PC-9 (cell line): ENCODE data around the gene RBMS3. TPM values are rescaled to one million over a fixed set of nuclear protein-coding genes. Genes with fewer than 3 reads are reported as not detected.

ENCODE experiments used
- BruUV-seq: library from RNA; stranded (reverse); fragments of 400-500 nt; replicated peaks from 2 replicates; lab custom pipeline; 2021; lab: Mats Ljungman, UMichigan
- CTCF ChIA-PET: fragments of 300-600 bp; sonication (Branson Sonifier 250); formaldehyde crosslinking; loops from one replicate; lab custom pipeline; 2022; ENCODE audit warnings: antibody characterized with exemption; lab: Charles Lee
- POLR2A ChIA-PET: fragments of 300-600 bp; sonication (Branson Sonifier 250); formaldehyde crosslinking; loops from one replicate; lab custom pipeline; 2022; ENCODE audit warnings: antibody characterized with exemption; ENCODE audit not compliant: unreplicated experiment; lab: Charles Lee
- DNase-seq, 2 experiments: peaks; one replicate each; pipeline versions ENCODE4 v3.0.0 to v3.0.0-alpha.2; 2015 to 2022; ENCODE audit warnings: mixed read lengths in 1 of 2
- H2AFZ ChIP-seq: fragments of 200-600 bp; sonication (generic); 2 replicates; pipeline ENCODE4 v1.8.1; 2017; ENCODE audit warnings: antibody characterized with exemption
- H3F3A ChIP-seq: fragments of 200-600 bp; sonication (generic); 2 replicates; pipeline ENCODE4 v1.8.1; 2017; ENCODE audit warnings: antibody characterized with exemption, mild to moderate bottlenecking, low read depth; ENCODE audit not compliant: insufficient read depth
- H3K27ac ChIP-seq: fragments of 200-600 bp; sonication (generic); 2 replicates; pipeline ENCODE4 v1.6.1; 2016; ENCODE audit warnings: mixed run types
- H3K27me3 ChIP-seq: fragments of 200-600 bp; sonication (generic); 2 replicates; pipeline ENCODE4 v1.6.1; 2016; ENCODE audit warnings: low read depth, mixed run types; ENCODE audit not compliant: insufficient read depth
- H3K36me3 ChIP-seq: fragments of 200-600 bp; sonication (generic); 2 replicates; pipeline ENCODE4 v1.6.1; 2016; ENCODE audit warnings: low read depth, mixed run types
- H3K4me1 ChIP-seq: fragments of 200-600 bp; sonication (generic); replicated peaks from 2 replicates; pipeline ENCODE4 v1.6.1; 2016; ENCODE audit warnings: mixed run types; ENCODE audit not compliant: insufficient read depth
- H3K4me2 ChIP-seq: fragments of 200-600 bp; sonication (generic); 2 replicates; pipeline ENCODE4 v1.6.1; 2017; ENCODE audit warnings: mixed run types
- H3K4me3 ChIP-seq: fragments of 200-600 bp; sonication (generic); 2 replicates; pipeline ENCODE4 v1.6.1; 2016; ENCODE audit warnings: mixed run types
- H3K79me2 ChIP-seq: fragments of 200-600 bp; sonication (generic); 2 replicates; pipeline ENCODE4 v1.6.1; 2017; ENCODE audit warnings: low read depth, mixed run types
- H3K9me2 ChIP-seq: fragments of 200-600 bp; sonication (generic); 2 replicates; pipeline ENCODE4 v1.8.1; 2017; ENCODE audit warnings: mild to moderate bottlenecking; ENCODE audit not compliant: insufficient read depth
- H3K9me3 ChIP-seq: fragments of 200-600 bp; sonication (generic); 2 replicates; pipeline ENCODE4 v1.8.1; 2016; ENCODE audit warnings: low read depth; ENCODE audit not compliant: insufficient read depth
- H4K20me1 ChIP-seq: fragments of 200-600 bp; sonication (generic); 2 replicates; pipeline ENCODE4 v1.8.1; 2017; ENCODE audit not compliant: insufficient read depth
- CTCF ChIP-seq: fragments of 200-600 bp; sonication (generic); conservative IDR thresholded peaks from 2 replicates; pipeline ENCODE4 v1.6.1; 2017; ENCODE audit warnings: mixed run types, antibody characterized with exemption, mild to moderate bottlenecking, moderate library complexity
- EZH2 ChIP-seq: fragments of 200-600 bp; sonication (generic); IDR thresholded peaks from 2 replicates; pipeline ENCODE4 v1.8.0; 2017; ENCODE audit warnings: antibody characterized with exemption, low read depth
- intact Hi-C: fragments of 100-400 bp; cut with micrococcal nuclease; formaldehyde crosslinking; loops from one replicate; pipeline ENCODE4 v1.10.0; 2022; ENCODE audit not compliant: unreplicated experiment
- total RNA-seq: library from RNA; stranded (reverse); gene quantifications from 2 replicates; pipeline ENCODE4 v1.2.3, GENCODE V29; 2021

The RBMS3 gene
- total RNA-seq, 1 experiment from 2014 or later, result 3.5 TPM

GRCh38 chr3:29414468-29415224 lies 133.8 kb downstream of the RBMS3 start:
- Histone ChIP-seq H3K9me2 (no peaks in the 10 kb centered on the region), H3K27me3 (no peaks in the 10 kb centered on the region), H3K79me2 (no peaks in the 10 kb centered on the region), H3F3A (no peaks in the 10 kb centered on the region), H3K36me3 (no peaks in the 10 kb centered on the region), H2AFZ (no peak overlapping the region), H3K4me3 (no peak overlapping the region), H3K4me2 (no peak overlapping the region), H3K4me1 (no peaks in the 10 kb centered on the region), H3K27ac (no peak overlapping the region), H4K20me1 (no peaks in the 10 kb centered on the region), H3K9me3 (no peaks in the 10 kb centered on the region)
- TF ChIP-seq EZH2 (no peak), CTCF (no peak)
- CTCF ChIA-PET, result no interaction called here
- no peak for DNase-seq
- BruUV-seq, result no TSS peak
- intact Hi-C loops, result no loop called here
- POLR2A ChIA-PET, result no interaction called here

- Histone ChIP-seq H3K4me2 (no peak overlapping the region), H3K9me2 (no peaks in the 10 kb centered on the region), H3F3A (no peaks in the 10 kb centered on the region), H3K36me3 (no peaks in the 10 kb centered on the region), H3K9me3 (no peaks in the 10 kb centered on the region), H4K20me1 (no peaks in the 10 kb centered on the region), H3K4me3 (no peak overlapping the region), H3K27ac (no peak overlapping the region), H3K79me2 (no peaks in the 10 kb centered on the region), H3K4me1 (no peaks in the 10 kb centered on the region), H3K27me3 (no peaks in the 10 kb centered on the region), H2AFZ (no peak overlapping the region)
- intact Hi-C loops, result no loop called here
- TF ChIP-seq CTCF (no peak), EZH2 (no peak)
- POLR2A ChIA-PET, result no interaction called here
- DNase-seq, result no peak
- BruUV-seq, result no TSS peak
- CTCF ChIA-PET, result no interaction called here
These were observed 134.8 kb downstream of the RBMS3 start for GRCh38 chr3:29415482-29416223.

DNA sequence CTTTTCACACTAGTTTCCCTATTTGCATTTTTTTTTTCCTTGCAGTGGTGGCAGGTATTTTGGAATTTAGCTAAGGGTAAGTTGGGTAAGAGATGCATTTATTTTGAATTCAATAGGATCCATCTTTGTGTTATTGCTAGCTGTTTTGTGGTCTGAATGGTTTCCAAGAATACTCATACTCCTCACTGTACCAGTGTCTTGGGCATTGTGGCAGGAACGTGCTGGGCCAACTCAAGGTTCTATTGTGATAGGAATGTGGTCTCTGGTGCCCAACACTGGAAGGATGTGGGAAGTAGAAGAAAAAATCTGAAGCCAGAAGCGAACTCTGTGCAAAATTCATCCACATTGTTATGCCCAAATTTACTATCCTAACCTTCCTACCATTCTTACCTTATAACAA lies 135.6 kb downstream of the RBMS3 start:
- Histone ChIP-seq H3K4me2 (no peak overlapping the region), H3K4me3 (no peak overlapping the region), H3F3A (no peaks in the 10 kb centered on the region), H2AFZ (no peak overlapping the region), H3K4me1 (no peaks in the 10 kb centered on the region), H3K27me3 (no peaks in the 10 kb centered on the region), H3K36me3 (no peaks in the 10 kb centered on the region), H3K79me2 (no peaks in the 10 kb centered on the region), H3K27ac (no peak overlapping the region), H4K20me1 (no peaks in the 10 kb centered on the region), H3K9me3 (no peaks in the 10 kb centered on the region), H3K9me2 (no peaks in the 10 kb centered on the region)
- POLR2A ChIA-PET, result no interaction called here
- intact Hi-C loops, result no loop called here
- no TSS peak for BruUV-seq
- DNase-seq, result no peak
- TF ChIP-seq EZH2, result no peak
- TF ChIP-seq CTCF, result no peak
- CTCF ChIA-PET, result no interaction called here
